Duodenal mucosa (tissue), 2 donors: ENCODE measurements around the gene AUNIP.

Experiments
- H3K27ac ChIP-seq: one replicate; pipeline ENCODE4 v1.7.0; 2013; ENCODE audit warnings: low read depth, low read length
- H3K27me3 ChIP-seq, 2 donors: one replicate each; pipeline ENCODE4 v1.7.0; 2013; ENCODE audit warnings: low read length in 2 of 2, control low read depth in 1 of 2; ENCODE audit not compliant: insufficient read depth in 2 of 2, control insufficient read depth in 1 of 2
- H3K36me3 ChIP-seq, 2 donors: one replicate each; pipeline ENCODE4 v1.7.0; 2013; ENCODE audit warnings: low read length in 2 of 2, control low read depth in 1 of 2; ENCODE audit not compliant: insufficient read depth in 2 of 2, control insufficient read depth in 1 of 2
- H3K4me1 ChIP-seq, 2 donors: one replicate each; pipeline ENCODE4 v1.7.0; 2013; ENCODE audit warnings: low read length in 2 of 2, control low read depth in 1 of 2; ENCODE audit not compliant: insufficient read depth in 2 of 2, control insufficient read depth in 1 of 2
- H3K4me3 ChIP-seq, 2 donors: one replicate each; pipeline ENCODE4 v1.7.0; 2013; ENCODE audit warnings: low read length in 2 of 2, low read depth in 1 of 2
- H3K9ac ChIP-seq, 2 donors: one replicate each; pipeline ENCODE4 v1.7.0; 2013; ENCODE audit warnings: low read length in 2 of 2, low read depth in 1 of 2
- H3K9me3 ChIP-seq, 2 donors: one replicate each; pipeline ENCODE4 v1.7.0; 2013; ENCODE audit warnings: low read length in 2 of 2, control low read depth in 1 of 2; ENCODE audit not compliant: control insufficient read depth in 1 of 2

AUNIP gene

GRCh38 chr1:25858906-25859789 lies at the start of gene AUNIP:
TSS of gene AUNIP (minus strand) at chr1:25859457. CDS start at chr1:25859357, 100 bp downstream.
- Histone ChIP-seq H3K27ac (peak within 1 kb of the TSS; percentile 80), H3K9ac (peak within 1 kb of the TSS; percentile 70 to 79), H3K9me3 (no peaks in the 10 kb centered on the region), H3K4me1 (peaks cover 10 to 20% of the 10 kb centered on the region in 2 donors), H3K4me3 (peak within 1 kb of the TSS; percentile 72 to 89), H3K27me3 (no peaks in the 10 kb centered on the region), H3K36me3 (peaks cover 6 to 20% of the 10 kb centered on the region in 2 donors)

- Histone ChIP-seq H3K27ac (no peak overlapping the region), H3K27me3 (no peaks in the 10 kb centered on the region), H3K36me3 (no peaks in the 10 kb centered on the region), H3K4me3 (no peak overlapping the region), H3K9ac (no peak overlapping the region), H3K9me3 (no peaks in the 10 kb centered on the region), H3K4me1 (peaks cover 11 to 12% of the 10 kb centered on the region in 2 donors)
These were observed 49.8 kb upstream of the AUNIP start for GRCh38 chr1:25909040-25909439.

GRCh38 chr1:25908161-25908560 lies 48.9 kb upstream of the AUNIP start:
- Histone ChIP-seq H3K36me3 (no peaks in the 10 kb centered on the region), H3K27ac (no peak overlapping the region), H3K9me3 (no peaks in the 10 kb centered on the region), H3K9ac (no peak overlapping the region), H3K4me3 (no peak overlapping the region), H3K27me3 (no peaks in the 10 kb centered on the region), H3K4me1 (peaks cover 11 to 12% of the 10 kb centered on the region in 2 donors)

- no peaks in the 10 kb centered on the region for H3K27me3 ChIP-seq
- no peak overlapping the region for H3K4me3 ChIP-seq
- no peaks in the 10 kb centered on the region for H3K9me3 ChIP-seq
- peaks cover 11 to 12% of the 10 kb centered on the region in 2 donors for H3K4me1 ChIP-seq
- H3K9ac ChIP-seq: no peak overlapping the region
- H3K36me3 ChIP-seq: no peaks in the 10 kb centered on the region
- no peak overlapping the region for H3K27ac ChIP-seq
These were observed 48.3 kb upstream of the AUNIP start for GRCh38 chr1:25907601-25908000.

GRCh38 chr1:25906644-25907300 lies 47.5 kb upstream of the AUNIP start:
- H3K4me3 ChIP-seq: peak overlapping the region; percentile 71 to 90
- no peaks in the 10 kb centered on the region for H3K9me3 ChIP-seq
- no peaks in the 10 kb centered on the region for H3K27me3 ChIP-seq
- peaks cover 11 to 12% of the 10 kb centered on the region in 2 donors for H3K4me1 ChIP-seq
- H3K9ac ChIP-seq: peak overlapping the region in 1 of 2 donors; percentile 12
- no peaks in the 10 kb centered on the region for H3K36me3 ChIP-seq
- H3K27ac ChIP-seq: no peak overlapping the region

GRCh38 chr1:25905680-25906643 lies 46.7 kb upstream of the AUNIP start, which contains the start of gene STMN1:
TSS of gene STMN1 (minus strand) at chr1:25906419. CDS start at chr1:25904676, 1,743 bp downstream.
- peak within 1 kb of the TSS; percentile 40 to 57 for H3K9ac ChIP-seq
- no peaks in the 10 kb centered on the region for H3K27me3 ChIP-seq
- peaks cover 11 to 12% of the 10 kb centered on the region in 2 donors for H3K4me1 ChIP-seq
- H3K27ac ChIP-seq: no peak within 1 kb of the TSS
- no peaks in the 10 kb centered on the region for H3K9me3 ChIP-seq
- peaks cover 0 to 6% of the 10 kb centered on the region in 2 donors for H3K36me3 ChIP-seq
- peak within 1 kb of the TSS; percentile 71 to 90 for H3K4me3 ChIP-seq

GRCh38 chr1:25904943-25905679 lies 45.9 kb upstream of the AUNIP start:
- no peaks in the 10 kb centered on the region for H3K27me3 ChIP-seq
- peak overlapping the region; percentile 40 to 57 for H3K9ac ChIP-seq
- no peaks in the 10 kb centered on the region for H3K9me3 ChIP-seq
- H3K27ac ChIP-seq: no peak overlapping the region
- peaks cover 0 to 14% of the 10 kb centered on the region in 2 donors for H3K36me3 ChIP-seq
- peak overlapping the region; percentile 71 to 90 for H3K4me3 ChIP-seq
- H3K4me1 ChIP-seq: peaks cover 11 to 12% of the 10 kb centered on the region in 2 donors

- H3K4me1 ChIP-seq: peaks cover 11 to 12% of the 10 kb centered on the region in 2 donors
- no peak overlapping the region for H3K4me3 ChIP-seq
- no peak overlapping the region for H3K27ac ChIP-seq
- H3K9me3 ChIP-seq: no peaks in the 10 kb centered on the region
- peaks cover 0 to 25% of the 10 kb centered on the region in 2 donors for H3K36me3 ChIP-seq
- no peak overlapping the region for H3K9ac ChIP-seq
- H3K27me3 ChIP-seq: no peaks in the 10 kb centered on the region
These were observed 44.7 kb upstream of the AUNIP start for GRCh38 chr1:25903986-25904385.

GRCh38 chr1:25902462-25902861 lies 43.2 kb upstream of the AUNIP start:
- Histone ChIP-seq H3K27me3 (no peaks in the 10 kb centered on the region), H3K4me1 (peaks cover 11 to 12% of the 10 kb centered on the region in 2 donors), H3K9ac (no peak overlapping the region), H3K36me3 (peaks cover 3 to 26% of the 10 kb centered on the region in 2 donors), H3K27ac (no peak overlapping the region), H3K9me3 (no peaks in the 10 kb centered on the region), H3K4me3 (no peak overlapping the region)
